GM12878 (cell line): ENCODE data around the gene SLC35F3. TPM values are rescaled to one million over a fixed set of nuclear protein-coding genes. Genes with fewer than 3 reads are reported as not detected.

Experiments
- ATAC-seq: fragments of 200-7000 bp; cut with Tn5 transposase; 3 replicates; pipeline ENCODE4 v1.9.1; 2020; ENCODE audit warnings: mild to moderate bottlenecking, moderate library complexity
- BruUV-seq: library from RNA; stranded (reverse); fragments of 400-500 nt; replicated peaks from 2 replicates; lab custom pipeline; 2021; lab: Mats Ljungman, UMichigan
- CTCF ChIA-PET: fragments of 300-600 bp; sonication (Branson Sonifier 250); formaldehyde crosslinking; extraction: SDS; loops from one replicate; lab custom pipeline; 2021; ENCODE audit warnings: inconsistent platforms; lab: Yijun Ruan, JAX
- POLR2A ChIA-PET: fragments of 350-600 bp; formaldehyde crosslinking; extraction: SDS; loops from one replicate; lab custom pipeline; 2021; ENCODE audit warnings: inconsistent platforms; lab: Charles Lee
- RAD21 ChIA-PET: fragments of 300-600 bp; sonication (Branson Sonifier 250); formaldehyde crosslinking; loops from one replicate; lab custom pipeline; 2023; ENCODE audit warnings: antibody characterized with exemption; ENCODE audit not compliant: unreplicated experiment; lab: Charles Lee
- SMC1A ChIA-PET: fragments of 300-600 bp; sonication (Branson Sonifier 250); formaldehyde crosslinking; loops from one replicate; lab custom pipeline; 2023; ENCODE audit not compliant: unreplicated experiment, uncharacterized antibody; lab: Charles Lee
- DNase-seq: peaks from one replicate; pipeline ENCODE4 v3.0.0-alpha.2; 2011; ENCODE audit warnings: low read depth, low spot score
- FAIRE-seq: peaks from 3 replicates; lab custom pipeline; 2011; peaks lifted over from hg19 to GRCh38; lab: Jason Lieb, UNC
- H2AFZ ChIP-seq: 2 replicates; pipeline ENCODE4 v1.6.0; 2011; ENCODE audit warnings: low read depth, low read length, control low read depth; ENCODE audit not compliant: control insufficient read depth
- H3K27ac ChIP-seq: 2 replicates; pipeline ENCODE4 v1.5.1; 2011; ENCODE audit warnings: control low read depth; ENCODE audit not compliant: control insufficient read depth, insufficient read depth
- H3K27me3 ChIP-seq, 2 experiments: replicated peaks in 1 of 2; 2 replicates each; pipeline versions ENCODE4 v1.6.0 to v1.6.1; 2011; ENCODE audit warnings: low read length in 1 of 2; ENCODE audit not compliant: control insufficient read depth in 2 of 2, insufficient read depth in 2 of 2
- H3K36me3 ChIP-seq, 2 experiments: 2 replicates each; pipeline ENCODE4 v1.5.1; 2011; ENCODE audit warnings: low read length in 1 of 2; ENCODE audit not compliant: control insufficient read depth in 2 of 2, insufficient read depth in 2 of 2
- H3K4me1 ChIP-seq: 2 replicates; pipeline ENCODE4 v1.6.1; 2011; ENCODE audit warnings: mild to moderate bottlenecking, low read length, moderate library complexity, mixed read lengths; ENCODE audit not compliant: control insufficient read depth, insufficient read depth
- H3K4me2 ChIP-seq: 2 replicates; pipeline ENCODE4 v1.6.0; 2011; ENCODE audit warnings: control low read depth; ENCODE audit not compliant: control insufficient read depth, insufficient read depth
- H3K4me3 ChIP-seq: fragments of 200-600 bp; sonication (generic); 2 replicates; pipeline ENCODE4 v1.5.1; 2016
- H3K79me2 ChIP-seq: 2 replicates; pipeline ENCODE4 v1.6.0; 2011; ENCODE audit warnings: low read length; ENCODE audit not compliant: control insufficient read depth, insufficient read depth
- H3K9ac ChIP-seq: 2 replicates; pipeline ENCODE4 v1.8.0; 2011; ENCODE audit warnings: low read length, control low read depth, mixed read lengths; ENCODE audit not compliant: control insufficient read depth, insufficient read depth
- H3K9me3 ChIP-seq: replicated peaks from 3 replicates; pipeline ENCODE4 v1.5.1; 2011; ENCODE audit warnings: mild to moderate bottlenecking, low read length; ENCODE audit not compliant: control insufficient read depth, insufficient read depth
- H4K20me1 ChIP-seq: 2 replicates; pipeline ENCODE4 v1.6.0; 2011; ENCODE audit not compliant: control insufficient read depth, insufficient read depth
- BCL11A ChIP-seq: IDR thresholded peaks from 2 replicates; pipeline ENCODE4 v1.6.1; 2011; ENCODE audit warnings: low read depth, low read length
- CBFB ChIP-seq: IDR thresholded peaks from 2 replicates; pipeline ENCODE4 v1.6.1; 2016; ENCODE audit warnings: antibody characterized with exemption, low read depth
- EGR1 ChIP-seq, 2 experiments: IDR thresholded peaks; 1 replicate in 1 of 2; 2 replicates in 1 of 2; pipeline ENCODE4 v1.6.1; 2011 to 2012; ENCODE audit warnings: low read depth in 2 of 2, low read length in 2 of 2, borderline replicate concordance in 1 of 2, mild to moderate bottlenecking in 1 of 2, moderate library complexity in 1 of 2
- MEF2A ChIP-seq: IDR thresholded peaks from 2 replicates; pipeline ENCODE4 v1.6.1; 2011; ENCODE audit warnings: low read depth, mild to moderate bottlenecking, low read length, moderate library complexity; ENCODE audit not compliant: insufficient read depth
- MYB ChIP-seq: fragments of 150-350 bp; IDR thresholded peaks from 2 replicates; pipeline ENCODE4 v1.6.1; 2014; ENCODE audit warnings: mild to moderate bottlenecking, low read depth, low read length, borderline replicate concordance
- NFIC ChIP-seq: IDR thresholded peaks from 2 replicates; pipeline ENCODE4 v1.6.1; 2012; ENCODE audit warnings: low read depth, mild to moderate bottlenecking, inconsistent platforms, low read length, moderate library complexity
- NFYB ChIP-seq: IDR thresholded peaks from 2 replicates; pipeline ENCODE4 v1.6.1; 2011; ENCODE audit warnings: low read depth, mild to moderate bottlenecking, low read length, improper control_type of control experiment, moderate library complexity; ENCODE audit not compliant: insufficient read depth
- PAX5 ChIP-seq: IDR thresholded peaks from 2 replicates; pipeline ENCODE4 v1.6.1; 2011; ENCODE audit warnings: low read depth, low read length, borderline replicate concordance
- SIX5 ChIP-seq: IDR thresholded peaks from 2 replicates; pipeline ENCODE4 v1.6.1; 2011; ENCODE audit warnings: mild to moderate bottlenecking, low read depth, low read length, moderate library complexity; ENCODE audit not compliant: severe bottlenecking
- SPI1 ChIP-seq: IDR thresholded peaks from 2 replicates; pipeline ENCODE4 v1.6.1; 2011; ENCODE audit warnings: low read depth, mild to moderate bottlenecking, low read length, moderate library complexity, borderline replicate concordance; ENCODE audit not compliant: insufficient read depth
- YY1 ChIP-seq: IDR thresholded peaks from 2 replicates; pipeline ENCODE4 v1.6.1; 2011; ENCODE audit warnings: low read depth, mild to moderate bottlenecking, low read length
- WGBS: methylation state at CpG from one replicate; pipeline ENCODE4 v1.1.6; 2016; ENCODE audit warnings: low lambda C conversion rate; ENCODE audit not compliant: insufficient replicate concordance, insufficient coverage; ENCODE audit errors: missing lambda C conversion rate; 5-methylcytosine and 5-hydroxymethylcytosine counted together
- in situ Hi-C: fragments of 300-500 bp; cut with MboI; formaldehyde crosslinking; loops from 9 replicates; pipeline ENCODE4 v1.14.3; 2018; ENCODE audit warnings: mixed read lengths
- intact Hi-C: fragments of 100-400 bp; cut with micrococcal nuclease; formaldehyde crosslinking; loops from one replicate; pipeline ENCODE4 v1.14.2; 2022; ENCODE audit not compliant: unreplicated experiment
- polyA plus RNA-seq, 11 experiments: library from polyadenylated mRNA; depleted of rRNA in 4 of 11; unstranded in 6 of 11; stranded (reverse) in 5 of 11; fragments of >200 nt; fragmentation: Nextera tagmentation in 4 of 11; fragmentation: Illumina TruSeq in 1 of 11; extraction: Ambion mirVana in 4 of 11; extraction: Trizol in 1 of 11; gene quantifications; 1 replicate in 1 of 11; 2 replicates in 10 of 11; pipeline versions ENCODE4 v1.2.1 to v1.2.3, GENCODE V29; 2011 to 2016; ENCODE audit warnings: inconsistent platforms in 2 of 11, missing spikeins in 2 of 11, low read depth in 1 of 11
- total RNA-seq, 4 experiments: library from RNA; depleted of rRNA in 3 of 4; stranded (reverse); fragments of >200 nt in 3 of 4; fragmentation: Illumina TruSeq in 1 of 4; extraction: Trizol in 1 of 4; gene quantifications; 2 replicates each; pipeline versions ENCODE4 v1.2.1 to v1.2.3, GENCODE V29; 2013 to 2021
- TF ChIP-seq, protein P1 (sequence below), 3 experiments: IDR thresholded peaks in 2 of 3; conservative IDR thresholded peaks in 1 of 3; 2 replicates each; pipeline ENCODE4 v1.5.1; 2011; ENCODE audit warnings: low read depth in 3 of 3, low read length in 3 of 3, mild to moderate bottlenecking in 3 of 3, control low read depth in 2 of 3, moderate library complexity in 2 of 3, inconsistent platforms in 1 of 3, mixed read lengths in 1 of 3; ENCODE audit not compliant: control insufficient read depth in 2 of 3, insufficient read depth in 1 of 3; ENCODE audit errors: extremely low read depth in 1 of 3
- TF ChIP-seq, protein P2 (sequence below): fragments of 150-350 bp; IDR thresholded peaks from 2 replicates; pipeline ENCODE4 v1.6.1; 2016; ENCODE audit warnings: low read depth, low read length
- TF ChIP-seq, protein P3 (sequence below): fragments of 450-650 bp; formaldehyde crosslinking; IDR thresholded peaks from 2 replicates; pipeline ENCODE4 v1.4.0; 2022; ENCODE audit warnings: mild to moderate bottlenecking, moderate library complexity

SLC35F3 gene
- total and polyA plus RNA-seq, 10 of the 15 experiments (the other 5 are each of a cell fraction or from before 2014, with no cell fraction given), result 1.0 to 8.6 (median 5.7) TPM

DNA sequence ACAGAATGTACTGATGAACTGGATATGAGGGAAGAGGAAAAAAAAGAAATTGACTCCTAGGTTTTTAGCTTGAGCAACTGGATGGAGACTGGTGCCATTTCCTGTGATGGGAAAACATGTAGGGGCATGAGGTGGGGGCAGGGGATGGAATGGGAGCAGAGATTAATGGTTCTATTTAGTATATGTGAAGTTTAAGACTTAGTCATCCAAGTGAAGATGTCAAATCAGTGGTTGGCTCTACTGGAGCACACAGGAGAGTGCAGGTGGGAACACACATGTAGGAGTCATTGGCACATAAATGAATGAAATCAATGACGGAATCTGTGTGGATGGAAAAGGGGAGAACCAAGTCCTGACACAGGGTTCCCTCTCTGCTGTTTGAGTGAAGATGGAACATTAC lies 244.3 kb downstream of the SLC35F3 start:
- intact Hi-C loops, result no loop called here

More for the DNA sequence above, 244.3 kb downstream of the SLC35F3 start:
- no peak overlapping the region for H3K4me2 ChIP-seq
- H3K27ac ChIP-seq, result no peak overlapping the region
- no peak for TF ChIP-seq PAX5
- TF ChIP-seq YY1, result no peak
- no peak for TF ChIP-seq MYB
- TF ChIP-seq, protein P1, sequence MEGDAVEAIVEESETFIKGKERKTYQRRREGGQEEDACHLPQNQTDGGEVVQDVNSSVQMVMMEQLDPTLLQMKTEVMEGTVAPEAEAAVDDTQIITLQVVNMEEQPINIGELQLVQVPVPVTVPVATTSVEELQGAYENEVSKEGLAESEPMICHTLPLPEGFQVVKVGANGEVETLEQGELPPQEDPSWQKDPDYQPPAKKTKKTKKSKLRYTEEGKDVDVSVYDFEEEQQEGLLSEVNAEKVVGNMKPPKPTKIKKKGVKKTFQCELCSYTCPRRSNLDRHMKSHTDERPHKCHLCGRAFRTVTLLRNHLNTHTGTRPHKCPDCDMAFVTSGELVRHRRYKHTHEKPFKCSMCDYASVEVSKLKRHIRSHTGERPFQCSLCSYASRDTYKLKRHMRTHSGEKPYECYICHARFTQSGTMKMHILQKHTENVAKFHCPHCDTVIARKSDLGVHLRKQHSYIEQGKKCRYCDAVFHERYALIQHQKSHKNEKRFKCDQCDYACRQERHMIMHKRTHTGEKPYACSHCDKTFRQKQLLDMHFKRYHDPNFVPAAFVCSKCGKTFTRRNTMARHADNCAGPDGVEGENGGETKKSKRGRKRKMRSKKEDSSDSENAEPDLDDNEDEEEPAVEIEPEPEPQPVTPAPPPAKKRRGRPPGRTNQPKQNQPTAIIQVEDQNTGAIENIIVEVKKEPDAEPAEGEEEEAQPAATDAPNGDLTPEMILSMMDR (IDR thresholded peaks at IDR 0.05 in 2 of 3, conservative IDR thresholded peaks at IDR 0.05 in 1 of 3; ENCODE audit: control insufficient read depth in 2 of 3, extremely low read depth in 1 of 3, insufficient read depth in 1 of 3, low read depth in 3 of 3, low read length in 3 of 3), result no peak
- TF ChIP-seq BCL11A, result no peak
- TF ChIP-seq NFIC, result no peak
- TF ChIP-seq MEF2A, result no peak
- TF ChIP-seq EGR1 (IDR thresholded peaks at IDR 0.05; ENCODE audit: borderline replicate concordance in 1 of 2, low read depth in 2 of 2, low read length in 2 of 2), result no peak
- TF ChIP-seq NFYB, result no peak
- TF ChIP-seq CBFB, result no peak
- no peak for TF ChIP-seq SIX5
- no peak for TF ChIP-seq SPI1
- TF ChIP-seq, protein P2, sequence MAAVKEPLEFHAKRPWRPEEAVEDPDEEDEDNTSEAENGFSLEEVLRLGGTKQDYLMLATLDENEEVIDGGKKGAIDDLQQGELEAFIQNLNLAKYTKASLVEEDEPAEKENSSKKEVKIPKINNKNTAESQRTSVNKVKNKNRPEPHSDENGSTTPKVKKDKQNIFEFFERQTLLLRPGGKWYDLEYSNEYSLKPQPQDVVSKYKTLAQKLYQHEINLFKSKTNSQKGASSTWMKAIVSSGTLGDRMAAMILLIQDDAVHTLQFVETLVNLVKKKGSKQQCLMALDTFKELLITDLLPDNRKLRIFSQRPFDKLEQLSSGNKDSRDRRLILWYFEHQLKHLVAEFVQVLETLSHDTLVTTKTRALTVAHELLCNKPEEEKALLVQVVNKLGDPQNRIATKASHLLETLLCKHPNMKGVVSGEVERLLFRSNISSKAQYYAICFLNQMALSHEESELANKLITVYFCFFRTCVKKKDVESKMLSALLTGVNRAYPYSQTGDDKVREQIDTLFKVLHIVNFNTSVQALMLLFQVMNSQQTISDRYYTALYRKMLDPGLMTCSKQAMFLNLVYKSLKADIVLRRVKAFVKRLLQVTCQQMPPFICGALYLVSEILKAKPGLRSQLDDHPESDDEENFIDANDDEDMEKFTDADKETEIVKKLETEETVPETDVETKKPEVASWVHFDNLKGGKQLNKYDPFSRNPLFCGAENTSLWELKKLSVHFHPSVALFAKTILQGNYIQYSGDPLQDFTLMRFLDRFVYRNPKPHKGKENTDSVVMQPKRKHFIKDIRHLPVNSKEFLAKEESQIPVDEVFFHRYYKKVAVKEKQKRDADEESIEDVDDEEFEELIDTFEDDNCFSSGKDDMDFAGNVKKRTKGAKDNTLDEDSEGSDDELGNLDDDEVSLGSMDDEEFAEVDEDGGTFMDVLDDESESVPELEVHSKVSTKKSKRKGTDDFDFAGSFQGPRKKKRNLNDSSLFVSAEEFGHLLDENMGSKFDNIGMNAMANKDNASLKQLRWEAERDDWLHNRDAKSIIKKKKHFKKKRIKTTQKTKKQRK, result no peak
- TF ChIP-seq, protein P3, sequence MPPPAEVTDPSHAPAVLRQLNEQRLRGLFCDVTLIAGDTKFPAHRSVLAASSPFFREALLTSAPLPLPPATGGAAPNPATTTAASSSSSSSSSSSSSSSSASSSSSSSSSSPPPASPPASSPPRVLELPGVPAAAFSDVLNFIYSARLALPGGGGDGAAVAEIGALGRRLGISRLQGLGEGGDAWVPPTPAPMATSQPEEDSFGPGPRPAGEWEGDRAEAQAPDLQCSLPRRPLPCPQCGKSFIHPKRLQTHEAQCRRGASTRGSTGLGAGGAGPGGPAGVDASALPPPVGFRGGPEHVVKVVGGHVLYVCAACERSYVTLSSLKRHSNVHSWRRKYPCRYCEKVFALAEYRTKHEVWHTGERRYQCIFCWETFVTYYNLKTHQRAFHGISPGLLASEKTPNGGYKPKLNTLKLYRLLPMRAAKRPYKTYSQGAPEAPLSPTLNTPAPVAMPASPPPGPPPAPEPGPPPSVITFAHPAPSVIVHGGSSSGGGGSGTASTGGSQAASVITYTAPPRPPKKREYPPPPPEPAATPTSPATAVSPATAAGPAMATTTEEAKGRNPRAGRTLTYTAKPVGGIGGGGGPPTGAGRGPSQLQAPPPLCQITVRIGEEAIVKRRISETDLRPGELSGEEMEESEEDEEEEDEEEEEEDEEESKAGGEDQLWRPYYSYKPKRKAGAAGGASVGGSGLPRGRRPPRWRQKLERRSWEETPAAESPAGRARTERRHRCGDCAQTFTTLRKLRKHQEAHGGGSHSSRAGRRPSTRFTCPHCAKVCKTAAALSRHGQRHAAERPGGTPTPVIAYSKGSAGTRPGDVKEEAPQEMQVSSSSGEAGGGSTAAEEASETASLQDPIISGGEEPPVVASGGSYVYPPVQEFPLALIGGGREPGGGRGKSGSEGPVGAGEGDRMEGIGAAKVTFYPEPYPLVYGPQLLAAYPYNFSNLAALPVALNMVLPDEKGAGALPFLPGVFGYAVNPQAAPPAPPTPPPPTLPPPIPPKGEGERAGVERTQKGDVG, result no peak
- POLR2A ChIA-PET, result no interaction called here
- DNase-seq (no peak), FAIRE-seq (no peak), ATAC-seq (no peak)
- H3K79me2 ChIP-seq, result no peaks in the 10 kb centered on the region
- H3K4me1 ChIP-seq, result no peaks in the 10 kb centered on the region
- H3K4me3 ChIP-seq, result no peak overlapping the region
- H4K20me1 ChIP-seq, result no peaks in the 10 kb centered on the region
- RAD21 ChIA-PET, result no interaction called here
- in situ Hi-C loops, result no loop called here
- WGBS, result 44% methylated on average over 1 of the region's 1 CpG
- CTCF ChIA-PET, result interaction anchor here (0.6 to 6.1 kb wide), 3 partner anchors 160 to 587 kb away, joined by 3 to 39 read pairs (median 3); no protein-coding TSS in a partner anchor
- SMC1A ChIA-PET, result no interaction called here
- no peak overlapping the region for H3K9ac ChIP-seq
- no peaks in the 10 kb centered on the region; the same call in 2 of the 3 replicates for H3K9me3 ChIP-seq
- no TSS peak for BruUV-seq
- no peaks in the 10 kb centered on the region; a peak in 1 of 4 replicates for H3K27me3 ChIP-seq
- no peak overlapping the region for H2AFZ ChIP-seq
- H3K36me3 ChIP-seq, result no peaks in the 10 kb centered on the region
